Measurements from ENCODE around the gene SCART1. TPM values are rescaled to one million over a fixed set of nuclear protein-coding genes. Genes with fewer than 3 reads are reported as not detected.

The SCART1 gene
- total and polyA plus RNA-seq, 2 of the 4 experiments (the other 2 are of a cell fraction), result 0.54 to 2.1 TPM

GRCh38 chr10:133420579-133420978, 33.2 kb upstream of the SCART1 start:
- CTCF ChIA-PET, result no interaction called here
- Histone ChIP-seq H3K36me3 (ENCODE audit: control insufficient read depth, insufficient read depth, low read length) (peaks cover 28% of the 10 kb centered on the region), H3K23ac (ENCODE audit: low read depth, low read length) (no peak overlapping the region), H3K14ac (replicated peaks; ENCODE audit: low read depth, low read length) (no peak overlapping the region), H3K56ac (ENCODE audit: extremely low read depth, insufficient read depth, low read length) (no peak overlapping the region), H3K4me2 (ENCODE audit: low read depth, low read length) (no peak overlapping the region), H3K27me3 (ENCODE audit: control insufficient read depth, insufficient read depth, low read length) (peaks cover 3% of the 10 kb centered on the region; the same call in 1 of the 2 replicates), H3K4ac (ENCODE audit: low read depth, low read length) (no peak overlapping the region), H2AK5ac (ENCODE audit: low read depth, low read length) (no peak overlapping the region), H2BK5ac (ENCODE audit: low read depth, low read length, poor library complexity, severe bottlenecking) (no peak overlapping the region), H2BK20ac (ENCODE audit: low read depth, low read length) (no peak overlapping the region), H4K20me1 (ENCODE audit: insufficient read depth, low read length) (no peaks in the 10 kb centered on the region; the same call in none of the 2 replicates), H3K27ac (ENCODE audit: insufficient read depth, low read length) (no peak overlapping the region), H4K5ac (ENCODE audit: low read depth, low read length) (no peak overlapping the region), H3K9me1 (ENCODE audit: insufficient read depth, low read length) (no peaks in the 10 kb centered on the region), H4K8ac (ENCODE audit: low read depth in 2 of 2, low read length in 2 of 2) (no peak overlapping the region), H2BK120ac (ENCODE audit: low read depth, low read length) (no peak overlapping the region), H3K4me3 (ENCODE audit: insufficient read depth, low read depth, low read length) (no peak overlapping the region), H3K9me3 (ENCODE audit: control insufficient read depth, insufficient read depth, low read length) (no peaks in the 10 kb centered on the region), H2AFZ (replicated peaks; ENCODE audit: low read length, poor library complexity) (no peak overlapping the region), H3K4me1 (ENCODE audit: control insufficient read depth, insufficient read depth, low read length) (no peaks in the 10 kb centered on the region; the same call in 1 of the 2 replicates), H2AK9ac (replicated peaks; ENCODE audit: low read depth, low read length, poor library complexity) (no peak overlapping the region), H3K9ac (ENCODE audit: low read depth, low read length) (no peak overlapping the region), H3K18ac (ENCODE audit: low read depth, low read length) (no peak overlapping the region), H4K91ac (ENCODE audit: insufficient read depth, low read depth, low read length) (no peak overlapping the region), H2BK15ac (ENCODE audit: low read depth, low read length) (no peak overlapping the region), H3K79me1 (ENCODE audit: low read depth in 1 of 2, low read length in 2 of 2) (0 out of 4 replicates have a peak, but pooled peaks cover 1 to 4% of the 10 kb centered on the region in 2 experiments)
- in situ Hi-C loops (cut with MboI; ENCODE audit: low sequenced_read_pairs) (no loop called here), intact Hi-C loops (cut with micrococcal nuclease) (no loop called here), dilution Hi-C loops (cut with HindIII; ENCODE audit: low sequenced_read_pairs, unreplicated experiment) (no loop called here)
- TF ChIP-seq CTCF (conservative IDR thresholded peaks at IDR 0.05; ENCODE audit: low read depth, low read length), result no peak
- no peak for TF ChIP-seq FOS (IDR thresholded peaks at IDR 0.05; ENCODE audit: low read depth, low read length)
- no peak for TF ChIP-seq CHD1 (IDR thresholded peaks at IDR 0.05; ENCODE audit: low read depth, low read length)
- no peak for TF ChIP-seq MXI1 (IDR thresholded peaks at IDR 0.05; ENCODE audit: borderline replicate concordance, low read depth, low read length)
- TF ChIP-seq BHLHE40 (IDR thresholded peaks at IDR 0.05; ENCODE audit: low read depth, low read length), result no peak
- TF ChIP-seq MAZ (IDR thresholded peaks at IDR 0.05; ENCODE audit: borderline replicate concordance, low read depth, low read length), result no peak
- POLR2A ChIA-PET (ENCODE audit: unreplicated experiment), result no interaction called here
- WGBS, 2 experiments (ENCODE audit: extremely low coverage in 2 of 2, insufficient read length in 1 of 2), result no CpG with 5 or more reads among the region's 6 CpGs
- DNase-seq (no peak), ATAC-seq (ENCODE audit: low read depth) (no peak)
- no TSS peak for BruUV-seq (replicated peaks)
